Activated T-helper 17 cell treated with anti-CD3 and anti-CD28 coated beads, Interleukin-2, amount 50 U/mL, for 72 hours (primary cell): Measurements from ENCODE around the gene ARL6. TPM values are rescaled to one million over a fixed set of nuclear protein-coding genes. Genes with fewer than 3 reads are reported as not detected.
"Not testable (repeated sequence)": the region's sequence is repeated elsewhere in the genome, so short reads cannot be mapped to it uniquely, and the experiment has no call there.

ENCODE experiments used
- ATAC-seq: fragments of 150-1000 bp; cut with Tn5 transposase; replicated peaks from 2 replicates; pipeline ENCODE4 v1.10.0; 2021; ENCODE audit warnings: mild to moderate bottlenecking, moderate library complexity
- H3K27ac Mint-ChIP-seq: one replicate; pipeline ENCODE4 v1.8.0; 2022; ENCODE audit warnings: mixed read lengths
- H3K27me3 Mint-ChIP-seq: one replicate; pipeline ENCODE4 v1.8.0; 2022; ENCODE audit warnings: mixed read lengths
- H3K36me3 Mint-ChIP-seq: one replicate; pipeline ENCODE4 v1.8.0; 2022; ENCODE audit warnings: low read depth, mild to moderate bottlenecking, mixed read lengths
- H3K4me1 Mint-ChIP-seq: one replicate; pipeline ENCODE4 v1.8.0; 2022; ENCODE audit warnings: mixed read lengths
- H3K4me3 Mint-ChIP-seq: one replicate; pipeline ENCODE4 v1.8.0; 2022; ENCODE audit warnings: mild to moderate bottlenecking, mixed read lengths
- H3K9me3 Mint-ChIP-seq: one replicate; pipeline ENCODE4 v1.8.0; 2022; ENCODE audit warnings: mixed read lengths
- total RNA-seq, 2 donors: library from RNA; stranded (reverse); gene quantifications; one replicate each; pipeline ENCODE4 v1.2.3, GENCODE V29; 2022

ARL6 gene
- total RNA-seq, 2 donors from 2014 or later: 2.3 to 9.0 TPM

GRCh38 chr3:97830638-97831037, 66.1 kb downstream of the ARL6 start:
- Mint-ChIP-seq H3K27me3 (no peaks in the 10 kb centered on the region), H3K4me3 (no peak overlapping the region), H3K9me3 (no peaks in the 10 kb centered on the region), H3K4me1 (no peaks in the 10 kb centered on the region), H3K36me3 (no peaks in the 10 kb centered on the region), H3K27ac (no peak overlapping the region)
- no peak for ATAC-seq

GRCh38 chr3:97831140-97831539, 66.6 kb downstream of the ARL6 start:
- Mint-ChIP-seq H3K4me3 (no peak overlapping the region), H3K9me3 (no peaks in the 10 kb centered on the region), H3K27me3 (no peaks in the 10 kb centered on the region), H3K36me3 (no peaks in the 10 kb centered on the region), H3K27ac (no peak overlapping the region), H3K4me1 (no peaks in the 10 kb centered on the region)
- ATAC-seq: no peak

GRCh38 chr3:97833184-97833583, 68.6 kb downstream of the ARL6 start:
- not testable (repeated sequence) for H3K4me1 Mint-ChIP-seq, H3K36me3 Mint-ChIP-seq, H3K4me3 Mint-ChIP-seq, H3K27me3 Mint-ChIP-seq, H3K27ac Mint-ChIP-seq, ATAC-seq, H3K9me3 Mint-ChIP-seq

- H3K27ac Mint-ChIP-seq: no peak overlapping the region
- peaks cover 5% of the 10 kb centered on the region for H3K4me1 Mint-ChIP-seq
- no peak overlapping the region for H3K4me3 Mint-ChIP-seq
- no peaks in the 10 kb centered on the region for H3K27me3 Mint-ChIP-seq
- no peaks in the 10 kb centered on the region for H3K9me3 Mint-ChIP-seq
- ATAC-seq: peak; percentile 77
- H3K36me3 Mint-ChIP-seq: no peaks in the 10 kb centered on the region
Measured at GRCh38 chr3:97835761-97836160, 71.2 kb downstream of the ARL6 start.

GRCh38 chr3:97838393-97838792, 73.8 kb downstream of the ARL6 start:
- ATAC-seq: no peak
- no peaks in the 10 kb centered on the region for H3K9me3 Mint-ChIP-seq
- no peaks in the 10 kb centered on the region for H3K27me3 Mint-ChIP-seq
- H3K27ac Mint-ChIP-seq: no peak overlapping the region
- H3K36me3 Mint-ChIP-seq: no peaks in the 10 kb centered on the region
- H3K4me3 Mint-ChIP-seq: no peak overlapping the region
- peaks cover 5% of the 10 kb centered on the region for H3K4me1 Mint-ChIP-seq

- Mint-ChIP-seq H3K27me3 (no peaks in the 10 kb centered on the region), H3K27ac (no peak overlapping the region), H3K4me1 (peaks cover 5% of the 10 kb centered on the region), H3K36me3 (peaks cover 7% of the 10 kb centered on the region), H3K9me3 (no peaks in the 10 kb centered on the region), H3K4me3 (no peak overlapping the region)
- no peak for ATAC-seq
Measured at GRCh38 chr3:97839944-97840343, 75.4 kb downstream of the ARL6 start.

GRCh38 chr3:97841304-97841703, 76.7 kb downstream of the ARL6 start:
- H3K27ac Mint-ChIP-seq: no peak overlapping the region
- H3K9me3 Mint-ChIP-seq: no peaks in the 10 kb centered on the region

GRCh38 chr3:97841956-97842355, 77.4 kb downstream of the ARL6 start:
- no peaks in the 10 kb centered on the region for H3K9me3 Mint-ChIP-seq
- no peak overlapping the region for H3K4me3 Mint-ChIP-seq

More at GRCh38 chr3:97841304-97841703, 76.7 kb downstream of the ARL6 start:
- Mint-ChIP-seq H3K4me1 (peaks cover 5% of the 10 kb centered on the region), H3K36me3 (peaks cover 10% of the 10 kb centered on the region), H3K4me3 (no peak overlapping the region), H3K27me3 (no peaks in the 10 kb centered on the region)
- ATAC-seq: no peak

GRCh38 chr3:97848779-97849178, 84.2 kb downstream of the ARL6 start:
- no peak overlapping the region for H3K4me3 Mint-ChIP-seq
- ATAC-seq: no peak
- H3K27me3 Mint-ChIP-seq: no peaks in the 10 kb centered on the region
- H3K27ac Mint-ChIP-seq: no peak overlapping the region
- H3K36me3 Mint-ChIP-seq: peaks cover 20% of the 10 kb centered on the region
- H3K4me1 Mint-ChIP-seq: no peaks in the 10 kb centered on the region
- H3K9me3 Mint-ChIP-seq: peaks cover 2% of the 10 kb centered on the region

More at GRCh38 chr3:97841956-97842355, 77.4 kb downstream of the ARL6 start:
- Mint-ChIP-seq H3K36me3 (peaks cover 17% of the 10 kb centered on the region), H3K27ac (no peak overlapping the region), H3K4me1 (peaks cover 4% of the 10 kb centered on the region), H3K27me3 (no peaks in the 10 kb centered on the region)
- ATAC-seq: no peak

Other genes starting within 250 kb of the ARL6 start
- 10 to 100 TPM; 15.3 to 26.7 TPM for gene CRYBG3, start 57.3 kb downstream of the ARL6 start, total RNA-seq
- 10 to 100 TPM; 28.0 to 61.5 TPM for gene RIOX2, start 207.7 kb downstream of the ARL6 start, total RNA-seq